ENCODE results near the gene KDM5A.
"Not testable (repeated sequence)": the region's sequence is repeated elsewhere in the genome, so short reads cannot be mapped to it uniquely, and the experiment has no call there.

Gene KDM5A

GRCh38 chr12:389142-390096 is at the start of gene KDM5A:
Gene KDM5A, minus strand, starts transcription at chr12:389320. Its CDS starts 229 bp downstream, at chr12:389091.
- peak; percentile 76 for DNase-seq (ENCODE audit: low read depth)

- not testable (repeated sequence) for DNase-seq (ENCODE audit: low read depth)
Observed at GRCh38 chr12:435737-436136, 46.6 kb upstream of the KDM5A start.

- DNase-seq (ENCODE audit: low read depth) = no peak
Observed at GRCh38 chr12:422526-422925, 33.4 kb upstream of the KDM5A start.

- DNase-seq (ENCODE audit: low read depth) = no peak
Observed at GRCh38 chr12:418432-418831, 29.3 kb upstream of the KDM5A start.

GRCh38 chr12:414859-415258 is 25.7 kb upstream of the KDM5A start:
- no peak for DNase-seq (ENCODE audit: low read depth)

- no peak for DNase-seq (ENCODE audit: low read depth)
Observed at GRCh38 chr12:402029-402389, 12.9 kb upstream of the KDM5A start.

GRCh38 chr12:401235-402028 is 12.3 kb upstream of the KDM5A start, which contains the start of gene CCDC77:
Gene CCDC77, plus strand, starts transcription at chr12:401644. Its CDS starts 7,740 bp downstream, at chr12:409384.
- DNase-seq (ENCODE audit: low read depth) = peak; percentile 88

GRCh38 chr12:400828-401227 is 11.7 kb upstream of the KDM5A start:
- DNase-seq (ENCODE audit: low read depth) = no peak

- peak; percentile 14 for DNase-seq (ENCODE audit: low read depth)
Observed at GRCh38 chr12:388541-389141, 479 bp downstream of the KDM5A start.

- DNase-seq (ENCODE audit: low read depth) = no peak
Observed at GRCh38 chr12:388012-388411, 1.1 kb downstream of the KDM5A start.

- DNase-seq (ENCODE audit: low read depth) = no peak
Observed at GRCh38 chr12:386651-387050, 2.5 kb downstream of the KDM5A start.

- not testable (repeated sequence) for DNase-seq (ENCODE audit: low read depth)
Observed at GRCh38 chr12:370739-371485, 18.2 kb downstream of the KDM5A start.

- DNase-seq (ENCODE audit: low read depth) = no peak
Observed at GRCh38 chr12:367972-368371, 21.1 kb downstream of the KDM5A start.

GRCh38 chr12:366820-367219 is 22.3 kb downstream of the KDM5A start:
- DNase-seq (ENCODE audit: low read depth) = no peak

GRCh38 chr12:359091-359490 is 30.0 kb downstream of the KDM5A start:
- DNase-seq (ENCODE audit: low read depth) = no peak

- no peak for DNase-seq (ENCODE audit: low read depth)
Observed at GRCh38 chr12:356276-356988, 32.7 kb downstream of the KDM5A start.

GRCh38 chr12:351197-351596 is 37.9 kb downstream of the KDM5A start:
- DNase-seq (ENCODE audit: low read depth) = not testable (repeated sequence)

- DNase-seq (ENCODE audit: low read depth) = not testable (repeated sequence)
Observed at GRCh38 chr12:349625-350024, 39.5 kb downstream of the KDM5A start.

GRCh38 chr12:343036-343435 is 46.1 kb downstream of the KDM5A start:
- DNase-seq (ENCODE audit: low read depth) = not testable (repeated sequence)

- DNase-seq (ENCODE audit: low read depth) = no peak
Observed at GRCh38 chr12:337039-337438, 52.1 kb downstream of the KDM5A start.

GRCh38 chr12:334125-334524 is 55.0 kb downstream of the KDM5A start:
- DNase-seq (ENCODE audit: low read depth) = no peak
